GM12875 (cell line): Measurements from ENCODE around the gene CBL.

ENCODE experiments used
- H3K4me3 ChIP-seq: one replicate; pipeline ENCODE4 v1.5.1; 2011; ENCODE audit warnings: low read depth, low read length, control low read depth
- CTCF ChIP-seq: IDR thresholded peaks from 2 replicates; pipeline ENCODE4 v1.5.1; 2011; ENCODE audit warnings: low read depth, mild to moderate bottlenecking, control low read depth, inconsistent platforms, low read length, moderate library complexity, borderline replicate concordance; ENCODE audit not compliant: insufficient read depth

The CBL gene

GRCh38 chr11:119236490-119236889, 30.4 kb downstream of the CBL start:
- no peak for TF ChIP-seq CTCF

GRCh38 chr11:119236891-119237290, 30.8 kb downstream of the CBL start:
- H3K4me3 ChIP-seq = no peak overlapping the region
- no peak for TF ChIP-seq CTCF

More at GRCh38 chr11:119236490-119236889, 30.4 kb downstream of the CBL start:
- no peak overlapping the region for H3K4me3 ChIP-seq

DNA sequence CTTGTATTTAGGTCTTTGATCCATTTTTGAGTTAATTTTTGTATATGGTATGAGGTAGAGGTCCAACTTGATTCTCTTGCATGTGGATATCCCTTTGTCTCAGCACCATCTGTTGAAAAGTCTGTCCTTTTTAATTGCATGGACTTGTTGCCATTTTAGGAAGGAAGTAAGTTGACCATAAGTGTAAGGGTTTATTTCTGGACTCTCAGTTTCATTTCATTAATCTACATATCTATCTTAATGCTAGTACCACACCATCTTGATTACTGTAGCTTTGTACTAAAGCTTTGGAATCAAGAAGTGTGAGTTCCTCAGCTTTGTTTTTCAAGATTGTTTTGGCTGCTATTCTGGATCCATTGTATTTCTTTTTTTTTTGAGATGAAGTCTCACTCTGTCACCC, 31.4 kb downstream of the CBL start:
- no peak for TF ChIP-seq CTCF
- H3K4me3 ChIP-seq = no peak overlapping the region

GRCh38 chr11:119248750-119249670, 42.9 kb downstream of the CBL start:
- TF ChIP-seq CTCF = no peak
- H3K4me3 ChIP-seq = no peak overlapping the region

DNA sequence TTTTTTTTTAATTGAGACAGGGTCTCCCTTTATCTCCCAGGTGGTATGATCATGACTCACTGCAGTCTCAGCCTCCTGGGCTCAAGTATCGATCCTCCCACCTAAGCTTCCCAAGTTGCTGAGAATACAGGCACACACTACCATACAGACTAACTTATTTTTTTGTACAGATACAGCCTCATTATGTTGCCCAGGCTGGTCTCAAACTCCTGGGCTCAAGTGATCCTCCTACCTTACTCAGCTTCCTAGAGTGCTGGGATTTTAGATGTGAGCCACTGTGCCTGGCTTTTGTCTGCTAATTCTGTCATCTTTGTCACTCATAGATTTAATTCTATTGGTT, 43.5 kb downstream of the CBL start:
- no peak overlapping the region for H3K4me3 ChIP-seq
- TF ChIP-seq CTCF = no peak

- no peak for TF ChIP-seq CTCF
- no peak overlapping the region for H3K4me3 ChIP-seq
Measured at GRCh38 chr11:119251114-119251513, 45.0 kb downstream of the CBL start.

DNA sequence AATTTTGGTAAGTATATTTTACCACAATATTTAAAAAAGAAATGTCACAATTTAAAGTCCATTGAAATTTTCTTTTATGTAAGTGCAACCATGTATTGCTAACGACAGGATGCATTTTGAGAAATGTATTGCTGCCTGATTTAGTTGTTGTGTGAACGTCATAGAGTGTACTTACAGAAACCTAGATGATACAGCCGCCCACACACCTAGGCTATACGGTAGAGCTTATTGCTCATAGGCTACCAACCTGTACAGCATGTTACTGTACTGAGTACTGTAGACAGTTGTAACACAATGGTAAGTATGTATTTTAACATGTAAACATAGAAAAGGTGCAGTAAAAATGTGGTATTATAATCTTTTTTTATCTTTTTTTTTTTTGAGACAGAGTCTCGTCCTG, 48.1 kb downstream of the CBL start:
- TF ChIP-seq CTCF = no peak

More for the DNA sequence above, 48.1 kb downstream of the CBL start:
- no peak overlapping the region for H3K4me3 ChIP-seq
